H1 (cell line): Measurements from ENCODE around the gene AHDC1. TPM values are rescaled to one million over a fixed set of nuclear protein-coding genes. Genes with fewer than 3 reads are reported as not detected.

Experiments
- CTCF ChIA-PET: fragments of 300-600 bp; sonication (Branson Sonifier 250); formaldehyde crosslinking; loops from one replicate; lab custom pipeline; 2021; ENCODE audit not compliant: partially characterized antibody; lab: Charles Lee
- POLR2A ChIA-PET: fragments of 300-600 bp; sonication (Branson Sonifier 250); formaldehyde crosslinking; loops from one replicate; lab custom pipeline; 2021; ENCODE audit warnings: inconsistent platforms; ENCODE audit not compliant: partially characterized antibody; lab: Charles Lee
- DNase-seq, 2 experiments: peaks; one replicate each; pipeline versions ENCODE4 v3.0.0 to v3.0.0-alpha.2; 2010 to 2022; ENCODE audit warnings: low spot score in 2 of 2, low read depth in 1 of 2, mixed read lengths in 1 of 2
- FAIRE-seq: peaks from 2 replicates; lab custom pipeline; 2011; peaks lifted over from hg19 to GRCh38; lab: Jason Lieb, UNC
- H2AFZ ChIP-seq: 2 replicates; pipeline ENCODE4 v1.8.1; 2012; ENCODE audit warnings: low read length, inconsistent platforms
- H2AK5ac ChIP-seq: 2 replicates; pipeline ENCODE4 v1.6.1; 2013; ENCODE audit warnings: low read depth, low read length
- H2BK120ac ChIP-seq: replicated peaks from 2 replicates; pipeline ENCODE3; 2013; ENCODE audit warnings: low read depth, low read length, inconsistent platforms
- H2BK12ac ChIP-seq: 2 replicates; pipeline ENCODE4 v1.6.1; 2013; ENCODE audit warnings: low read depth, low read length
- H2BK15ac ChIP-seq: 2 replicates; pipeline ENCODE4 v1.6.1; 2013; ENCODE audit warnings: low read length
- H2BK20ac ChIP-seq: 2 replicates; pipeline ENCODE4 v1.6.1; 2013; ENCODE audit warnings: low read length
- H2BK5ac ChIP-seq: 2 replicates; pipeline ENCODE4 v1.6.1; 2013; ENCODE audit warnings: low read depth, low read length
- H3K14ac ChIP-seq: 2 replicates; pipeline ENCODE4 v1.6.1; 2013; ENCODE audit warnings: inconsistent platforms; ENCODE audit not compliant: insufficient read length
- H3K18ac ChIP-seq: 2 replicates; pipeline ENCODE4 v1.6.1; 2013; ENCODE audit warnings: low read length; ENCODE audit errors: extremely low read depth
- H3K23ac ChIP-seq: 2 replicates; pipeline ENCODE4 v1.6.1; 2013; ENCODE audit warnings: inconsistent platforms; ENCODE audit not compliant: insufficient read length
- H3K23me2 ChIP-seq: 2 replicates; pipeline ENCODE4 v1.6.1; 2013; ENCODE audit warnings: low read depth, low read length
- H3K27ac ChIP-seq: 2 replicates; pipeline ENCODE4 v1.6.1; 2011; ENCODE audit warnings: low read depth, low read length, inconsistent platforms
- H3K27me3 ChIP-seq, 4 experiments: replicated peaks in 1 of 4; 1 replicate in 1 of 4; 2 replicates in 3 of 4; pipeline versions ENCODE4 v1.6.1 to v1.8.1; 2011 to 2013; ENCODE audit warnings: low read length in 3 of 4, mild to moderate bottlenecking in 3 of 4, inconsistent platforms in 2 of 4, mixed read lengths in 2 of 4, moderate library complexity in 1 of 4; ENCODE audit not compliant: control insufficient read depth in 3 of 4, insufficient read depth in 3 of 4; ENCODE audit errors: extremely low read depth in 1 of 4
- H3K36me3 ChIP-seq, 4 experiments: 2 replicates each; pipeline versions ENCODE4 v1.6.1 to v1.8.1; 2011 to 2013; ENCODE audit warnings: mild to moderate bottlenecking in 4 of 4, low read length in 3 of 4, moderate library complexity in 2 of 4, control low read depth in 1 of 4, inconsistent platforms in 1 of 4; ENCODE audit not compliant: insufficient read depth in 4 of 4, control insufficient read depth in 2 of 4
- H3K4ac ChIP-seq: replicated peaks from 2 replicates; pipeline ENCODE3; 2013; ENCODE audit warnings: low read length, low read depth, mixed read lengths, inconsistent platforms; ENCODE audit not compliant: insufficient read length
- H3K4me1 ChIP-seq, 4 experiments: replicated peaks in 1 of 4; 1 replicate in 1 of 4; 2 replicates in 3 of 4; pipeline versions ENCODE4 v1.6.1 to v1.8.1; 2011 to 2013; ENCODE audit warnings: low read length in 3 of 4, inconsistent platforms in 2 of 4, mixed read lengths in 1 of 4; ENCODE audit not compliant: insufficient read depth in 4 of 4, control insufficient read depth in 3 of 4
- H3K4me2 ChIP-seq, 2 experiments: 2 replicates each; pipeline versions ENCODE4 v1.6.1 to v1.8.1; 2011 to 2013; ENCODE audit warnings: low read depth in 2 of 2, low read length in 2 of 2, control low read depth in 1 of 2, inconsistent platforms in 1 of 2, mild to moderate bottlenecking in 1 of 2; ENCODE audit not compliant: insufficient read depth in 1 of 2
- H3K4me3 ChIP-seq, 4 experiments: fragments of 200-600, 300-600 bp in 1 of 4; sonication (generic), shearing (Covaris generic), sonication (Bioruptor Twin) in 1 of 4; 2 replicates each; pipeline versions ENCODE4 v1.5.1 to v1.8.1; 2011 to 2016; ENCODE audit warnings: low read length in 4 of 4, low read depth in 3 of 4, control low read depth in 2 of 4, inconsistent platforms in 2 of 4, mild to moderate bottlenecking in 2 of 4, mixed read lengths in 1 of 4, moderate library complexity in 1 of 4; ENCODE audit not compliant: insufficient read depth in 2 of 4; ENCODE audit errors: extremely low read depth in 1 of 4
- H3K56ac ChIP-seq: replicated peaks from 2 replicates; pipeline ENCODE3; 2013; ENCODE audit warnings: low read depth, mild to moderate bottlenecking, mixed read lengths, low read length, inconsistent platforms; ENCODE audit not compliant: insufficient read length
- H3K79me1 ChIP-seq: 2 replicates; pipeline ENCODE4 v1.6.1; 2013; ENCODE audit warnings: low read depth, low read length, control low read depth
- H3K79me2 ChIP-seq, 2 experiments: 2 replicates each; pipeline versions ENCODE4 v1.6.1 to v1.8.1; 2012 to 2013; ENCODE audit warnings: low read length in 2 of 2, mild to moderate bottlenecking in 2 of 2, inconsistent platforms in 1 of 2; ENCODE audit not compliant: insufficient read depth in 2 of 2, control insufficient read depth in 1 of 2
- H3K9ac ChIP-seq, 4 experiments: replicated peaks in 1 of 4; 1 replicate in 1 of 4; 2 replicates in 3 of 4; pipeline versions ENCODE4 v1.6.1 to v1.8.1; 2011 to 2013; ENCODE audit warnings: low read depth in 3 of 4, low read length in 3 of 4, control low read depth in 2 of 4, mild to moderate bottlenecking in 2 of 4, moderate library complexity in 2 of 4, inconsistent platforms in 1 of 4; ENCODE audit errors: extremely low read depth in 1 of 4
- H3K9me3 ChIP-seq, 2 experiments: 2 replicates each; pipeline versions ENCODE4 v1.6.1 to v1.8.1; 2012 to 2013; ENCODE audit warnings: mild to moderate bottlenecking in 2 of 2, moderate library complexity in 2 of 2, control low read depth in 1 of 2, inconsistent platforms in 1 of 2, low read depth in 1 of 2, low read length in 1 of 2, mixed read lengths in 1 of 2; ENCODE audit not compliant: insufficient read depth in 2 of 2
- H4K20me1 ChIP-seq, 2 experiments: replicated peaks in 1 of 2; 2 replicates each; pipeline versions ENCODE3 to v1.8.1; 2011 to 2013; ENCODE audit warnings: inconsistent platforms in 2 of 2, low read length in 2 of 2, mild to moderate bottlenecking in 1 of 2; ENCODE audit not compliant: insufficient read depth in 2 of 2, control insufficient read depth in 1 of 2
- H4K5ac ChIP-seq: 2 replicates; pipeline ENCODE4 v1.6.1; 2013; ENCODE audit warnings: low read length, low read depth, mixed read lengths, inconsistent platforms; ENCODE audit not compliant: insufficient read length
- H4K8ac ChIP-seq: 2 replicates; pipeline ENCODE4 v1.8.0; 2013; ENCODE audit warnings: mild to moderate bottlenecking, moderate library complexity, low read length, inconsistent platforms; ENCODE audit not compliant: insufficient read depth; ENCODE audit errors: extremely low read depth
- H4K91ac ChIP-seq: replicated peaks from 2 replicates; pipeline ENCODE3; 2013; ENCODE audit warnings: low read length, mixed read lengths, inconsistent platforms; ENCODE audit not compliant: insufficient read length
- EP300 ChIP-seq, 2 experiments: IDR thresholded peaks; 1 replicate in 1 of 2; 2 replicates in 1 of 2; pipeline ENCODE4 v1.6.1; 2011 to 2012; ENCODE audit warnings: low read depth in 2 of 2, low read length in 2 of 2, mild to moderate bottlenecking in 2 of 2, borderline replicate concordance in 1 of 2, inconsistent platforms in 1 of 2, moderate library complexity in 1 of 2
- KDM5A ChIP-seq: fragments of 200-600 bp; IDR thresholded peaks from 2 replicates; pipeline ENCODE4 v1.7.1; 2012; ENCODE audit warnings: mild to moderate bottlenecking, low read length, inconsistent platforms, mixed read lengths
- PHF8 ChIP-seq: fragments of 200-600 bp; sonication (generic); conservative IDR thresholded peaks from 2 replicates; pipeline ENCODE4 v1.7.1; 2012; ENCODE audit warnings: low read depth, mild to moderate bottlenecking, inconsistent platforms, low read length, moderate library complexity
- POU5F1 ChIP-seq: IDR thresholded peaks from 2 replicates; pipeline ENCODE4 v1.6.1; 2011; ENCODE audit warnings: low read depth, mild to moderate bottlenecking, low read length, moderate library complexity
- SIX5 ChIP-seq: IDR thresholded peaks from 2 replicates; pipeline ENCODE4 v1.6.1; 2011; ENCODE audit warnings: mild to moderate bottlenecking, low read depth, low read length
- SP2 ChIP-seq: IDR thresholded peaks from 2 replicates; pipeline ENCODE4 v1.6.1; 2012; ENCODE audit warnings: mild to moderate bottlenecking, low read length, inconsistent platforms
- SRF ChIP-seq: IDR thresholded peaks from 2 replicates; pipeline ENCODE4 v1.6.1; 2011; ENCODE audit warnings: mild to moderate bottlenecking, low read depth, low read length, moderate library complexity
- WGBS, 2 experiments: shearing (Covaris generic) in 1 of 2; methylation state at CpG; one replicate each; pipeline versions ENCODE4 v1.1.6 to v1.1.7; 2013 to 2015; ENCODE audit warnings: low lambda C conversion rate in 2 of 2, mixed read lengths in 2 of 2, inconsistent platforms in 1 of 2, low coverage in 1 of 2, missing lambda C conversion rate in 1 of 2; ENCODE audit not compliant: insufficient replicate concordance in 2 of 2, insufficient coverage in 1 of 2, insufficient read length in 1 of 2; ENCODE audit errors: extremely low coverage in 1 of 2, missing lambda C conversion rate in 1 of 2; 5-methylcytosine and 5-hydroxymethylcytosine counted together
- polyA plus RNA-seq, 7 experiments: library from polyadenylated mRNA; depleted of rRNA in 3 of 7; stranded (reverse) in 5 of 7; unstranded in 2 of 7; fragments of >200 nt in 5 of 7; fragments of 200-250 nt in 2 of 7; gene quantifications; 1 replicate in 5 of 7; 2 replicates in 1 of 7; 4 replicates in 1 of 7; pipeline versions ENCODE4 v1.2.1 to v1.2.3, GENCODE V29; 2011 to 2013; ENCODE audit warnings: missing spikeins in 2 of 7, mixed read lengths in 2 of 7
- total RNA-seq: library from RNA; stranded (reverse); fragmentation: NEBNext Ultra II Directional; extraction: Animal tissue kit (Norgen Biotek cat#: 25700); gene quantifications from 2 replicates; pipeline ENCODE4 v1.2.1, GENCODE V29; 2021
- TF ChIP-seq, protein P1 (sequence below), 3 experiments: IDR thresholded peaks; 1 replicate in 2 of 3; 2 replicates in 1 of 3; pipeline versions ENCODE4 v1.5.1 to v1.6.1; 2011; ENCODE audit warnings: low read length in 3 of 3, mild to moderate bottlenecking in 3 of 3, inconsistent platforms in 2 of 3, low read depth in 1 of 3, moderate library complexity in 1 of 3; ENCODE audit not compliant: insufficient read depth in 1 of 3; ENCODE audit errors: control extremely low read depth in 1 of 3

Gene AHDC1
- total and polyA plus RNA-seq, 2 of the 8 experiments (the other 6 are each of a cell fraction or from before 2014, with no cell fraction given): 4.4 to 35.1 TPM

DNA sequence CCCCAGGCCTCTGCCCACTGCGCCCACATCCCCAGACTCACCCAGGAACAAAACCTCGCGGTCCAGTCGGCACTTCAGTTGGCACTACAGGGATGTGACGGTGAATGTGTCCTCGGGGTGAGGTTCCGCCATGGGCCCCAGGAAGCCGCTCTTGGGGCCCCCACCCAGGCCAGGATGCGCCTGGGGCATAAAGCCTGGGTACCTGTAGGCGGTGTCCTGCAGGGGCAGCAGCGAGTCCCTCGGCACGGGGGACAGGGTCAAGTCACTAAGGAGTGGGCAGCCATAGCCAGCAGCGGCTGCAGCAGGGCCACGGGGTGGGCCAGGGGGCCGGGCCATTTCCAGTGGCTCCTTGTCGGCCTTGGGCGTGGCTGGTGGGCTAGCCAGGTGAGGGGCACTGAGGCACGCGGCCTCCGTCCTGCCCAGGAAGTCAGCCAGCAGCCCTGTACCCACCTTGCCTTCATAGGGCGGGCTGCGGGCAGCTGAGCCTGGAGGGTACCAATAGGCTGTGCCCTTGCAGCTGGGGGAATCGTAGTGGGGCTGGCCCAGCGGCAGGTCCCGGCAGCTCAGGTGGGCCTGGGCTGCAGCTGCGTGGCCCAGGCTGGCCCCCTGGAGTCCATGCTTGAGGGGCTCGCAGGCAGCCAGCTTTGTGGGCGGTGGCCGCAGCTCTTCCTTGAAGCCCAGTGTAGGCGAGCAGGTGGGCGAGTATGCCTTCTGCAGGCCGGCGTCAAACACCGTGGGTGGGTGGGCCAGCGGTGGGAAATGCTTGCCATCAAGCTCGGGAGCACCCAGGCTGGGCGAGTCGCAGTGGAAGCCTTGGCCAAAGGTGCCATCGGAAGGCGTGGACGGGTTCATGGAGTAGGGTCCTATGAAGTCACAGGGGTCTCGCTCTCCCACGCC lies 56.5 kb downstream of the AHDC1 start:
- Histone ChIP-seq H2AFZ (no peak overlapping the region), H3K14ac (no peak overlapping the region), H3K56ac (no peak overlapping the region), H3K79me2 (no peaks in the 10 kb centered on the region), H4K20me1 (peaks cover 1 to 2% of the 10 kb centered on the region in 2 experiments), H3K79me1 (no peaks in the 10 kb centered on the region; the same call in 1 of the 2 replicates), H3K27me3 (no peaks in the 10 kb centered on the region), H4K5ac (no peak overlapping the region), H3K9ac (no peak overlapping the region; a peak in 1 of 7 replicates), H3K4me3 (no peak overlapping the region), H4K91ac (no peak overlapping the region), H3K4ac (no peak overlapping the region), H2AK5ac (no peak overlapping the region), H3K18ac (no peak overlapping the region), H2BK120ac (no peak overlapping the region), H3K23ac (no peak overlapping the region), H2BK12ac (0 out of 2 replicates have a peak overlapping the region, but pooled peaks have one; percentile 27), H4K8ac (peak overlapping the region; percentile 14; the same call in 1 of the 2 replicates), H2BK5ac (peak overlapping the region; percentile 66), H3K4me2 (no peak overlapping the region), H3K9me3 (no peaks in the 10 kb centered on the region), H3K23me2 (no peaks in the 10 kb centered on the region), H3K4me1 (peaks cover 0 to 3% (median 0%) of the 10 kb centered on the region in 4 experiments; a peak in 1 of 7 replicates), H2BK20ac (no peak overlapping the region), H2BK15ac (0 out of 2 replicates have a peak overlapping the region, but pooled peaks have one; percentile 61), H3K36me3 (peaks cover 7 to 42% (median 19%) of the 10 kb centered on the region in 4 experiments; a peak in 7 of 8 replicates), H3K27ac (no peak overlapping the region)
- FAIRE-seq: no peak
- 91% methylated on average over 39 of the region's 44 CpGs; no CpG with 5 or more reads in 1 of the 2 experiments for WGBS, 2 experiments
- ChIA-PET CTCF (interaction anchor here (0.7 to 56.1 kb wide), 14 partner anchors 0 to 246 kb away, joined by 3 to 1807 read pairs (median 5); partner anchors contain the start of genes AHDC1 and WASF2), POLR2A (interaction anchor here (0.8 to 2.4 kb wide), 5 partner anchors 9 to 56 kb away, joined by 3 to 9 read pairs (median 4); partner anchors contain the start of gene AHDC1)
- DNase-seq: no peak
- TF ChIP-seq SRF (no peak), PHF8 (no peak), KDM5A (no peak), SP2 (no peak), POU5F1 (no peak), EP300 (IDR thresholded peaks at IDR 0.05; ENCODE audit: borderline replicate concordance in 1 of 2, low read depth in 2 of 2, low read length in 2 of 2) (no peak), SIX5 (no peak)
- TF ChIP-seq, protein P1, sequence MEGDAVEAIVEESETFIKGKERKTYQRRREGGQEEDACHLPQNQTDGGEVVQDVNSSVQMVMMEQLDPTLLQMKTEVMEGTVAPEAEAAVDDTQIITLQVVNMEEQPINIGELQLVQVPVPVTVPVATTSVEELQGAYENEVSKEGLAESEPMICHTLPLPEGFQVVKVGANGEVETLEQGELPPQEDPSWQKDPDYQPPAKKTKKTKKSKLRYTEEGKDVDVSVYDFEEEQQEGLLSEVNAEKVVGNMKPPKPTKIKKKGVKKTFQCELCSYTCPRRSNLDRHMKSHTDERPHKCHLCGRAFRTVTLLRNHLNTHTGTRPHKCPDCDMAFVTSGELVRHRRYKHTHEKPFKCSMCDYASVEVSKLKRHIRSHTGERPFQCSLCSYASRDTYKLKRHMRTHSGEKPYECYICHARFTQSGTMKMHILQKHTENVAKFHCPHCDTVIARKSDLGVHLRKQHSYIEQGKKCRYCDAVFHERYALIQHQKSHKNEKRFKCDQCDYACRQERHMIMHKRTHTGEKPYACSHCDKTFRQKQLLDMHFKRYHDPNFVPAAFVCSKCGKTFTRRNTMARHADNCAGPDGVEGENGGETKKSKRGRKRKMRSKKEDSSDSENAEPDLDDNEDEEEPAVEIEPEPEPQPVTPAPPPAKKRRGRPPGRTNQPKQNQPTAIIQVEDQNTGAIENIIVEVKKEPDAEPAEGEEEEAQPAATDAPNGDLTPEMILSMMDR (IDR thresholded peaks at IDR 0.05; ENCODE audit: control extremely low read depth in 1 of 3, insufficient read depth in 1 of 3, low read depth in 1 of 3, low read length in 3 of 3): peak in 2 of 3 experiments; percentile 55 to 56; a peak in 3 of 4 replicates
